HCT116 (cell line): ENCODE results near the gene FRMPD4. TPM values are rescaled to one million over a fixed set of nuclear protein-coding genes. Genes with fewer than 3 reads are reported as not detected.
"Not testable (repeated sequence)": the region's sequence is repeated elsewhere in the genome, so short reads cannot be mapped to it uniquely, and the experiment has no call there.

Experiments
- ATAC-seq: fragments of 200-7000 bp; cut with Tn5 transposase; 2 replicates; pipeline ENCODE4 v1.9.1; 2020; ENCODE audit warnings: mild to moderate bottlenecking, moderate library complexity
- BruUV-seq: library from RNA; stranded (reverse); fragments of 400-500 nt; replicated peaks from 2 replicates; lab custom pipeline; 2021; lab: Mats Ljungman, UMichigan
- CTCF ChIA-PET: fragments of 300-600 bp; sonication (Branson Sonifier 250); formaldehyde crosslinking; loops from one replicate; lab custom pipeline; 2021; ENCODE audit warnings: antibody characterized with exemption; lab: Charles Lee
- POLR2A ChIA-PET: fragments of 300-600, 350-600 bp; sonication (Branson Sonifier 250); formaldehyde crosslinking; loops from one replicate; lab custom pipeline; 2021; ENCODE audit warnings: antibody characterized with exemption; lab: Charles Lee
- RAD21 ChIA-PET, 2 experiments: fragments of 300-600 bp; sonication (Branson Sonifier 250); formaldehyde crosslinking; loops; one replicate each; lab custom pipeline; 2023; ENCODE audit warnings: low total read pairs in 2 of 2; ENCODE audit not compliant: uncharacterized antibody in 2 of 2, unreplicated experiment in 2 of 2, low non-redundant PET in 1 of 2; lab: Charles Lee
- DNase-seq: peaks from one replicate; pipeline ENCODE4 v3.0.0-alpha.2; 2010; ENCODE audit warnings: low read depth, low spot score
- H2AFZ ChIP-seq: fragments of 200-600 bp; shearing (Covaris generic), sonication (generic); 2 replicates; pipeline ENCODE4 v1.6.1; 2017; ENCODE audit warnings: low read depth, mixed run types, mixed read lengths, antibody characterized with exemption, low read length; ENCODE audit not compliant: poor library complexity, severe bottlenecking
- H3K27ac ChIP-seq: 2 replicates; pipeline ENCODE4 v1.5.1; 2012; ENCODE audit warnings: low read depth, low read length
- H3K27me3 ChIP-seq: fragments of 200-600 bp; sonication (generic); 2 replicates; pipeline ENCODE4 v1.6.1; 2016; ENCODE audit warnings: mixed run types, low read length, mixed read lengths; ENCODE audit not compliant: insufficient read depth
- H3K36me3 ChIP-seq, 2 experiments: fragments of 200-500 bp in 1 of 2; fragments of 200-600 bp in 1 of 2; sonication (Bioruptor generic) in 1 of 2; sonication (generic) in 1 of 2; 2 replicates each; pipeline versions ENCODE4 v1.5.1 to v1.6.1; 2014 to 2016; ENCODE audit warnings: low read length in 2 of 2, inconsistent platforms in 1 of 2, mixed read lengths in 1 of 2, mixed run types in 1 of 2; ENCODE audit not compliant: insufficient read depth in 2 of 2, control insufficient read depth in 1 of 2
- H3K4me1 ChIP-seq, 2 experiments: fragments of 200-600 bp in 1 of 2; sonication (generic) in 1 of 2; 2 replicates each; pipeline versions ENCODE4 v1.5.1 to v1.6.1; 2012 to 2017; ENCODE audit warnings: low read length in 2 of 2, inconsistent platforms in 1 of 2, mild to moderate bottlenecking in 1 of 2, mixed read lengths in 1 of 2, mixed run types in 1 of 2, moderate library complexity in 1 of 2; ENCODE audit not compliant: insufficient read depth in 2 of 2, control insufficient read depth in 1 of 2
- H3K4me2 ChIP-seq: fragments of 200-600 bp; sonication (generic); 2 replicates; pipeline ENCODE4 v1.6.1; 2017; ENCODE audit warnings: mixed run types, low read length, mixed read lengths
- H3K4me3 ChIP-seq, 2 experiments: fragments of 200-600 bp in 1 of 2; sonication (generic) in 1 of 2; replicated peaks in 1 of 2; 2 replicates each; pipeline ENCODE4 v1.5.1; 2011 to 2016; ENCODE audit warnings: low read length in 2 of 2, control low read depth in 1 of 2, low read depth in 1 of 2, mild to moderate bottlenecking in 1 of 2, mixed read lengths in 1 of 2, mixed run types in 1 of 2
- H3K79me2 ChIP-seq: fragments of 200-600 bp; sonication (generic); 2 replicates; pipeline ENCODE4 v1.6.1; 2017; ENCODE audit warnings: mild to moderate bottlenecking, mixed run types, low read length, moderate library complexity, mixed read lengths; ENCODE audit not compliant: insufficient read depth
- H3K9ac ChIP-seq: fragments of 200-600 bp; sonication (generic); 2 replicates; pipeline ENCODE4 v1.6.1; 2016; ENCODE audit warnings: low read length, mixed read lengths
- H3K9me2 ChIP-seq: fragments of 200-600 bp; sonication (generic), shearing (Covaris generic); 2 replicates; pipeline ENCODE4 v1.6.1; 2017; ENCODE audit warnings: mixed run types, mild to moderate bottlenecking, moderate library complexity; ENCODE audit not compliant: insufficient read depth
- H3K9me3 ChIP-seq, 2 experiments: fragments of 200-500 bp in 1 of 2; fragments of 200-600 bp in 1 of 2; sonication (Bioruptor generic) in 1 of 2; sonication (generic) in 1 of 2; 2 replicates each; pipeline ENCODE4 v1.6.1; 2014 to 2017; ENCODE audit warnings: low read length in 2 of 2, mixed read lengths in 2 of 2, inconsistent platforms in 1 of 2, low read depth in 1 of 2, mild to moderate bottlenecking in 1 of 2, mixed run types in 1 of 2, moderate library complexity in 1 of 2; ENCODE audit not compliant: control insufficient read depth in 1 of 2, insufficient read depth in 1 of 2
- H4K20me1 ChIP-seq: fragments of 200-600 bp; sonication (generic), shearing (Covaris generic); 2 replicates; pipeline ENCODE4 v1.6.1; 2017; ENCODE audit warnings: mixed run types, mild to moderate bottlenecking, moderate library complexity; ENCODE audit not compliant: insufficient read depth
- CEBPB ChIP-seq: IDR thresholded peaks from 2 replicates; pipeline ENCODE4 v1.6.1; 2012; ENCODE audit warnings: low read depth
- ELF1 ChIP-seq: IDR thresholded peaks from 2 replicates; pipeline ENCODE4 v1.6.1; 2012; ENCODE audit warnings: low read depth, borderline replicate concordance
- EZH2 ChIP-seq: fragments of 200-600 bp; sonication (generic); IDR thresholded peaks from 2 replicates; pipeline ENCODE4 v1.6.1; 2017; ENCODE audit warnings: antibody characterized with exemption, mixed run types
- EZH2phosphoT487 ChIP-seq: fragments of 200-600 bp; IDR thresholded peaks from 2 replicates; pipeline ENCODE4 v1.6.1; 2018; ENCODE audit warnings: antibody characterized with exemption, borderline replicate concordance
- FOSL1 ChIP-seq: IDR thresholded peaks from 2 replicates; pipeline ENCODE4 v1.6.1; 2012; ENCODE audit warnings: low read depth
- JUND ChIP-seq: IDR thresholded peaks from 2 replicates; pipeline ENCODE4 v1.6.1; 2012
- POLR2A ChIP-seq: IDR thresholded peaks from 2 replicates; pipeline ENCODE4 v1.7.0; 2011; ENCODE audit warnings: borderline replicate concordance; ENCODE audit not compliant: insufficient read depth, insufficient read length; ENCODE audit errors: extremely low read depth
- SIN3A ChIP-seq: IDR thresholded peaks from 2 replicates; pipeline ENCODE4 v1.6.1; 2012; ENCODE audit warnings: low read depth
- SRF ChIP-seq: IDR thresholded peaks from 2 replicates; pipeline ENCODE4 v1.6.1; 2012; ENCODE audit warnings: low read depth
- TCF7L2 ChIP-seq: IDR thresholded peaks from 2 replicates; pipeline ENCODE4 v1.7.0; 2011; ENCODE audit warnings: borderline replicate concordance, inconsistent platforms; ENCODE audit not compliant: insufficient read depth, insufficient read length; ENCODE audit errors: extremely low read depth
- YY1 ChIP-seq: IDR thresholded peaks from 2 replicates; pipeline ENCODE4 v1.6.1; 2011; ENCODE audit warnings: low read length, low read depth, moderate library complexity, mild to moderate bottlenecking; ENCODE audit not compliant: insufficient replicate concordance; ENCODE audit errors: extremely low read depth
- ZNF274 ChIP-seq: fragments of 200-500 bp; sonication (Bioruptor generic); IDR thresholded peaks from 2 replicates; pipeline ENCODE4 v1.6.1; 2014; ENCODE audit warnings: mild to moderate bottlenecking, low read depth, low read length, inconsistent platforms
- intact Hi-C: fragments of 100-400 bp; cut with micrococcal nuclease; formaldehyde crosslinking; loops from 2 replicates; pipeline ENCODE4 v1.10.0; 2022
- total RNA-seq: library from RNA; stranded (reverse); gene quantifications from one replicate; pipeline ENCODE4 v1.2.1, GENCODE V29; 2021; ENCODE audit not compliant: unreplicated experiment
- TF ChIP-seq, protein P1 (sequence below): IDR thresholded peaks from 2 replicates; pipeline ENCODE4 v1.6.1; 2012
- TF ChIP-seq, protein P2 (sequence below), 3 experiments: fragments of 200-600 bp in 1 of 3; sonication (generic) in 1 of 3; IDR thresholded peaks in 2 of 3; conservative IDR thresholded peaks in 1 of 3; 2 replicates each; pipeline ENCODE4 v1.5.1; 2012 to 2017; ENCODE audit warnings: low read depth in 2 of 3, low read length in 2 of 3, antibody characterized with exemption in 1 of 3, borderline replicate concordance in 1 of 3, control low read depth in 1 of 3, mild to moderate bottlenecking in 1 of 3, mixed read lengths in 1 of 3, mixed run types in 1 of 3, moderate library complexity in 1 of 3; ENCODE audit not compliant: insufficient read depth in 1 of 3
- TF ChIP-seq, protein P3 (sequence below): IDR thresholded peaks from 2 replicates; pipeline ENCODE4 v1.6.1; 2012
- TF ChIP-seq, protein P4 (sequence below): IDR thresholded peaks from 2 replicates; pipeline ENCODE4 v1.6.1; 2011; ENCODE audit warnings: mild to moderate bottlenecking, low read length, moderate library complexity; ENCODE audit not compliant: insufficient replicate concordance; ENCODE audit errors: extremely low read depth

Gene FRMPD4
- total RNA-seq, 1 experiment from 2014 or later: not detected

DNA sequence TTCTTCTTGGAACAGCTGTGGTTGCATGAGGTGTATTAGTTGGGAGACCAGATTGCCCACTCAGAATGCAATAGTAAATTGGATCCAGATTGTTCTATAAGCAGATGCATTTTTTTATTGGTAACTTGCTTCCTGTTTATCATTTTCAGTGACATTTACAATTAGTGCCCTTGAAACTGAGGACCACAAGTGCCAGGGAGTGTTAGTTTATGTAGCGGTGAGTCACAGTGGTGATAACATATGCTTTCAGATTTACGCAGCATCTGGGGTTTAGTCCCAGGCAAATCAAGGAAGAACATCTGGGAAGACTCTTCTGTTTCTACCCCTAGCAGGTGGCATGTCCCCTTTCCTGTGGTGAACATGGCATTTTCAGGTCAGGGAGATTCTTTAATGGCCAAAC lies 24.1 kb downstream of the FRMPD4 start:
- H3K9me2 ChIP-seq: no peaks in the 10 kb centered on the region
- CTCF ChIA-PET: no interaction called here
- no peak overlapping the region for H3K4me2 ChIP-seq
- intact Hi-C loops: no loop called here
- H3K27ac ChIP-seq: no peak overlapping the region
- H3K9ac ChIP-seq: no peak overlapping the region
- no peaks in the 10 kb centered on the region for H3K36me3 ChIP-seq
- BruUV-seq: no TSS peak
- no peaks in the 10 kb centered on the region for H3K79me2 ChIP-seq
- DNase-seq (no peak), ATAC-seq (no peak)
- no peaks in the 10 kb centered on the region for H3K4me1 ChIP-seq
- no peaks in the 10 kb centered on the region for H3K27me3 ChIP-seq
- H4K20me1 ChIP-seq: no peaks in the 10 kb centered on the region
- RAD21 ChIA-PET: no interaction called here
- POLR2A ChIA-PET: no interaction called here
- no peak overlapping the region for H2AFZ ChIP-seq
- H3K9me3 ChIP-seq: no peaks in the 10 kb centered on the region
- TF ChIP-seq SRF: no peak
- TF ChIP-seq, protein P1, sequence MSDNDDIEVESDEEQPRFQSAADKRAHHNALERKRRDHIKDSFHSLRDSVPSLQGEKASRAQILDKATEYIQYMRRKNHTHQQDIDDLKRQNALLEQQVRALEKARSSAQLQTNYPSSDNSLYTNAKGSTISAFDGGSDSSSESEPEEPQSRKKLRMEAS: no peak
- TF ChIP-seq, protein P2, sequence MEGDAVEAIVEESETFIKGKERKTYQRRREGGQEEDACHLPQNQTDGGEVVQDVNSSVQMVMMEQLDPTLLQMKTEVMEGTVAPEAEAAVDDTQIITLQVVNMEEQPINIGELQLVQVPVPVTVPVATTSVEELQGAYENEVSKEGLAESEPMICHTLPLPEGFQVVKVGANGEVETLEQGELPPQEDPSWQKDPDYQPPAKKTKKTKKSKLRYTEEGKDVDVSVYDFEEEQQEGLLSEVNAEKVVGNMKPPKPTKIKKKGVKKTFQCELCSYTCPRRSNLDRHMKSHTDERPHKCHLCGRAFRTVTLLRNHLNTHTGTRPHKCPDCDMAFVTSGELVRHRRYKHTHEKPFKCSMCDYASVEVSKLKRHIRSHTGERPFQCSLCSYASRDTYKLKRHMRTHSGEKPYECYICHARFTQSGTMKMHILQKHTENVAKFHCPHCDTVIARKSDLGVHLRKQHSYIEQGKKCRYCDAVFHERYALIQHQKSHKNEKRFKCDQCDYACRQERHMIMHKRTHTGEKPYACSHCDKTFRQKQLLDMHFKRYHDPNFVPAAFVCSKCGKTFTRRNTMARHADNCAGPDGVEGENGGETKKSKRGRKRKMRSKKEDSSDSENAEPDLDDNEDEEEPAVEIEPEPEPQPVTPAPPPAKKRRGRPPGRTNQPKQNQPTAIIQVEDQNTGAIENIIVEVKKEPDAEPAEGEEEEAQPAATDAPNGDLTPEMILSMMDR (IDR thresholded peaks at IDR 0.05 in 2 of 3, conservative IDR thresholded peaks at IDR 0.05 in 1 of 3; ENCODE audit: borderline replicate concordance in 1 of 3, insufficient read depth in 1 of 3, low read depth in 2 of 3, low read length in 2 of 3): no peak
- no peak for TF ChIP-seq EZH2phosphoT487
- TF ChIP-seq TCF7L2: no peak
- TF ChIP-seq, protein P3, sequence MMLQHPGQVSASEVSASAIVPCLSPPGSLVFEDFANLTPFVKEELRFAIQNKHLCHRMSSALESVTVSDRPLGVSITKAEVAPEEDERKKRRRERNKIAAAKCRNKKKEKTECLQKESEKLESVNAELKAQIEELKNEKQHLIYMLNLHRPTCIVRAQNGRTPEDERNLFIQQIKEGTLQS: no peak
- TF ChIP-seq, protein P4, sequence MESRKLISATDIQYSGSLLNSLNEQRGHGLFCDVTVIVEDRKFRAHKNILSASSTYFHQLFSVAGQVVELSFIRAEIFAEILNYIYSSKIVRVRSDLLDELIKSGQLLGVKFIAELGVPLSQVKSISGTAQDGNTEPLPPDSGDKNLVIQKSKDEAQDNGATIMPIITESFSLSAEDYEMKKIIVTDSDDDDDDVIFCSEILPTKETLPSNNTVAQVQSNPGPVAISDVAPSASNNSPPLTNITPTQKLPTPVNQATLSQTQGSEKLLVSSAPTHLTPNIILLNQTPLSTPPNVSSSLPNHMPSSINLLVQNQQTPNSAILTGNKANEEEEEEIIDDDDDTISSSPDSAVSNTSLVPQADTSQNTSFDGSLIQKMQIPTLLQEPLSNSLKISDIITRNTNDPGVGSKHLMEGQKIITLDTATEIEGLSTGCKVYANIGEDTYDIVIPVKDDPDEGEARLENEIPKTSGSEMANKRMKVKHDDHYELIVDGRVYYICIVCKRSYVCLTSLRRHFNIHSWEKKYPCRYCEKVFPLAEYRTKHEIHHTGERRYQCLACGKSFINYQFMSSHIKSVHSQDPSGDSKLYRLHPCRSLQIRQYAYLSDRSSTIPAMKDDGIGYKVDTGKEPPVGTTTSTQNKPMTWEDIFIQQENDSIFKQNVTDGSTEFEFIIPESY: no peak
- no peak for TF ChIP-seq SIN3A
- no peak for TF ChIP-seq ELF1
- TF ChIP-seq YY1: no peak
- TF ChIP-seq CEBPB: no peak
- no peak for TF ChIP-seq ZNF274
- no peak for TF ChIP-seq JUND
- no peak for TF ChIP-seq FOSL1
- TF ChIP-seq EZH2: no peak
- TF ChIP-seq POLR2A: no peak
- H3K4me3 ChIP-seq: no peak overlapping the region

DNA sequence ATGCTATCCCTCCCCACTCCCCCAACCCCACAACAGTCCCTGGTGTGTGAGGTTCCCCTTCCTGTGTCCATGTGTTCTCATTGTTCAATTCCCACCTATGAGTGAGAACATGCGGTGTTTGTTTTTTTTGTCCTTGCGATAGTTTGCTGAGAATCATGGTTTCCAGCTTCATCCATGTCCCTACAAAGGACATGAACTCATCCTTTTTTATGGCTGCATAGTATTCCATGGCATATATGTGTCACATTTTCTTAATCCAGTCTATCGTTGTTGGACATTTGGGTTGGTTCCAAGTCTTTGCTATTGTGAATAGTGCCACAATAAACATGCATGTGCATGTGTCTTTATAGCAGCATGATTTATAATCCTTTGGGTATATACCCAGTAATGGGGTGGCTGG lies 25.9 kb downstream of the FRMPD4 start:
- POLR2A ChIA-PET, H3K27me3 ChIP-seq, BruUV-seq, ATAC-seq, H3K9me3 ChIP-seq, CTCF ChIA-PET, H2AFZ ChIP-seq, H3K9me2 ChIP-seq, intact Hi-C loops, DNase-seq, H3K4me3 ChIP-seq, H3K9ac ChIP-seq, H3K27ac ChIP-seq, H3K79me2 ChIP-seq, H4K20me1 ChIP-seq, H3K4me2 ChIP-seq, H3K36me3 ChIP-seq, H3K4me1 ChIP-seq, RAD21 ChIA-PET: not testable (repeated sequence)
